ENCODE results near the gene TMEM63B. TPM values are rescaled to one million over a fixed set of nuclear protein-coding genes. Genes with fewer than 3 reads are reported as not detected.

The TMEM63B gene
- total RNA-seq, 1 donor from 2014 or later = 33.4 TPM

DNA sequence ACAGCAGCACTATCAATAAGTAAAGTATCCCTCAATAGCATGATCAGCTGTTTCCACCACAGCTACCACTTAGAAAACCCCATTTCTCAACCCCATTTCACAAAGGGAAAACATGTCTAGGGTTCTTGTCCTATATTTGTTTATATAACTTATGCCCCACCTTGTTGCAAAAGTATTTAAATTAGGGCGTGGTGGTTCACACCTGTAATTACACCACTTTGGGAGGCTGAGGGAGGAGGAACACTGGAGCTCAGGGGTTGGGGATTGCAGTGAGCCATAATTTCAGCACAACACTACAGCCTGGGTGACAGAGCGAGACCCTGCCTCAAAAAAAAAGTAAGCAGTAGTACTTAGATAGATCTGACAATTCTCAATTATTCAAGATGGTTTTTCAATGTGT lies 3.8 kb upstream of the TMEM63B start:
- H3K4me3 Mint-ChIP-seq (ENCODE audit: unreplicated experiment) = no peak overlapping the region
- peaks cover 42% of the 10 kb centered on the region for H3K4me1 Mint-ChIP-seq (ENCODE audit: unreplicated experiment)
- no peak overlapping the region for H3K27ac Mint-ChIP-seq (ENCODE audit: unreplicated experiment)

DNA sequence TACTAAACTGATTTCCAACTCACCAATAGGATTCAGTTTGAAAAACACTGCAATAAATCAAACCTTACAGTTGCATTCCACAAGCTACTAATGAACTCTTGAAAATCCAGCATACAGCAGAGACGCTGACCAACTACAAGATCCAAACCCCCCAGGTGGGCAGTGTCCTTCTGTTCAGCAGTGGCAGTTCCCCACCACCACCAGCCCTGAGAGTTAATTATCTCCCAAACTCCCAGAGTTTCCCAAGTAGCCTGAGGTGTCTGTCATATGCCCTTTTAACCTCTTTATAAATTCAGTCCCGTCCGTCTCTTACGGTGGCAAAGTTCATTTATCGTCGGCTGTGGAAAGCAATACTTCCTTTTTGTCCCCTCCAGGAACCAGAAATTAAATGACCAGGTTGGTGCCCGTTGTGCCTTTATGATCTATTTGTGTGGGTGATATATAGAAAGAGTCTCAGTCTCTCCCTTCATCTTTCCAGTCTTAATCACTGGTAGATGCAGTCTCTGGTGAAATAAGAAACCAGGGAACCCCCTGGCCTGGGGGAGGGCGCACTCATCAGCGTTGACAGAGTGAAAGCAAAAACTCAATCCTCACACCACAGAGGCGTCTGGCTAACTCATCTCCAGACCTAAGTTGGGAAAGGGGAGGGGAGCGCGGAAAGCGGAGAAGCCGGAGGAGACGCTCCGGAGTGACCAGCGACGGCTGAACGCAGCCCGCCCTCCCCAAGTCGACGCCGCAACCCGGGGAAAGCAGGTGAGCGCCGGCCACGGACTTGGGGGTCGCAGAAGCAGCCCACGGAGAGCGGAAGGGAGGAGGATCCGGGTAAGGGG lies 819 bp upstream of the TMEM63B start:
- no peaks in the 10 kb centered on the region for H3K9me3 Mint-ChIP-seq (ENCODE audit: unreplicated experiment)
- no peaks in the 10 kb centered on the region for H3K36me3 Mint-ChIP-seq (ENCODE audit: low read depth, unreplicated experiment)
- H3K27ac Mint-ChIP-seq (ENCODE audit: unreplicated experiment) = peak overlapping the region; percentile 78
- H3K27me3 Mint-ChIP-seq (ENCODE audit: unreplicated experiment) = peaks cover 6% of the 10 kb centered on the region
- TF ChIP-seq, protein P1, sequence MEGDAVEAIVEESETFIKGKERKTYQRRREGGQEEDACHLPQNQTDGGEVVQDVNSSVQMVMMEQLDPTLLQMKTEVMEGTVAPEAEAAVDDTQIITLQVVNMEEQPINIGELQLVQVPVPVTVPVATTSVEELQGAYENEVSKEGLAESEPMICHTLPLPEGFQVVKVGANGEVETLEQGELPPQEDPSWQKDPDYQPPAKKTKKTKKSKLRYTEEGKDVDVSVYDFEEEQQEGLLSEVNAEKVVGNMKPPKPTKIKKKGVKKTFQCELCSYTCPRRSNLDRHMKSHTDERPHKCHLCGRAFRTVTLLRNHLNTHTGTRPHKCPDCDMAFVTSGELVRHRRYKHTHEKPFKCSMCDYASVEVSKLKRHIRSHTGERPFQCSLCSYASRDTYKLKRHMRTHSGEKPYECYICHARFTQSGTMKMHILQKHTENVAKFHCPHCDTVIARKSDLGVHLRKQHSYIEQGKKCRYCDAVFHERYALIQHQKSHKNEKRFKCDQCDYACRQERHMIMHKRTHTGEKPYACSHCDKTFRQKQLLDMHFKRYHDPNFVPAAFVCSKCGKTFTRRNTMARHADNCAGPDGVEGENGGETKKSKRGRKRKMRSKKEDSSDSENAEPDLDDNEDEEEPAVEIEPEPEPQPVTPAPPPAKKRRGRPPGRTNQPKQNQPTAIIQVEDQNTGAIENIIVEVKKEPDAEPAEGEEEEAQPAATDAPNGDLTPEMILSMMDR (IDR thresholded peaks at IDR 0.05; ENCODE audit: unreplicated experiment) = no peak
- peak; percentile 52 for DNase-seq (ENCODE audit: low spot score)
- H3K4me3 Mint-ChIP-seq (ENCODE audit: unreplicated experiment) = peak overlapping the region; percentile 97
- peaks cover 37% of the 10 kb centered on the region for H3K4me1 Mint-ChIP-seq (ENCODE audit: unreplicated experiment)

More for the DNA sequence above, 3.8 kb upstream of the TMEM63B start:
- Mint-ChIP-seq H3K36me3 (ENCODE audit: low read depth, unreplicated experiment) (no peaks in the 10 kb centered on the region), H3K9me3 (ENCODE audit: unreplicated experiment) (no peaks in the 10 kb centered on the region), H3K27me3 (ENCODE audit: unreplicated experiment) (peaks cover 8% of the 10 kb centered on the region)
- TF ChIP-seq, protein P1 (IDR thresholded peaks at IDR 0.05; ENCODE audit: unreplicated experiment) = no peak
- DNase-seq (ENCODE audit: low spot score) = no peak

DNA sequence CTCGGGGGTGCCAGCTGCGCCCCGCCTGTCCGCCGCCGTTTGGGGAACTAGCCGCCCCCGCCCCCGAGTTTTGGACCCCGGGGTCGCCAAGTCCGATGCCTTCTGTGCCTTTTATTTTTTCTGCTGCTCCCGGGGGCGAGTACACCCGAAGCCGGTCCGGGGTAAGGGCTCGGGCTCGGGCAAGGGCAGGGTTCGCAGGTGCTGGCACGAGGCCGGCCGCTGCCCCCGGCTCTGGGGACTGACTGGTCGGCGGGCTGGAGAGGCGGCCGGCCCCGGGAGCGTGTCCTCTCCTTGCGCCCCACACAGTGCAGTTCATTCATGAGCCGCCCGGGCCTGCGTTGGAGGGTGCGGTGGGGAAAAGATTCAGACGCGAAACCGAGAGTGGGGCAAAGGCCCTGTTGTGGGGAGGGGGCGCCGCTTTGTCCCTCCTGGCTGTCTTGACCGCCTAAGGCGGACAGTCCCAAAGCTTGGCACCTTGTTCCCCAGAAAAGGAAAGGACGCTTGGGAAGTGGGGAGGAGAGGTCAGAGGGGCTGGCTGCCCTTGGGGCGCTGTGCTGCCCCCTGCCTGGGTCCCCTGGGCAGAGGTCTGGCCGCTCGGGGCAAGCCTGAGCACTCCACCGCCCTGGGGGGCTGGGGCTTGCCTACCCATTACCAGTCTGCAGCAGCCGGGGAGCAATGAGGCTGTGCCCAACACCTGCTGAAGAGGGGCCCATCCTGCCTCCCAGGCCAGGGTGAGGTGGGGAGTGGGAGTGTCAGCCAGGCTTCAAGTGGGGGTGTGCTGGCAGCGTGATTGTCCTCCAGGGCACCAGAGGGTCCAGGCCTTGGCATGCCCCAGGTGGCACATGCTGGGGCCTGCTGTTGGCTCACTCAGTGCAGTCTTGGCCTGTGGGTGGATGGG lies 915 bp downstream of the TMEM63B start:
- Mint-ChIP-seq H3K27ac (ENCODE audit: unreplicated experiment) (no peak overlapping the region), H3K4me1 (ENCODE audit: unreplicated experiment) (peaks cover 25% of the 10 kb centered on the region), H3K9me3 (ENCODE audit: unreplicated experiment) (no peaks in the 10 kb centered on the region), H3K36me3 (ENCODE audit: low read depth, unreplicated experiment) (no peaks in the 10 kb centered on the region), H3K27me3 (ENCODE audit: unreplicated experiment) (peaks cover 12% of the 10 kb centered on the region), H3K4me3 (ENCODE audit: unreplicated experiment) (peak overlapping the region; percentile 85)
- peak; percentile 57 for DNase-seq (ENCODE audit: low spot score)
- TF ChIP-seq, protein P1 (IDR thresholded peaks at IDR 0.05; ENCODE audit: unreplicated experiment) = no peak

DNA sequence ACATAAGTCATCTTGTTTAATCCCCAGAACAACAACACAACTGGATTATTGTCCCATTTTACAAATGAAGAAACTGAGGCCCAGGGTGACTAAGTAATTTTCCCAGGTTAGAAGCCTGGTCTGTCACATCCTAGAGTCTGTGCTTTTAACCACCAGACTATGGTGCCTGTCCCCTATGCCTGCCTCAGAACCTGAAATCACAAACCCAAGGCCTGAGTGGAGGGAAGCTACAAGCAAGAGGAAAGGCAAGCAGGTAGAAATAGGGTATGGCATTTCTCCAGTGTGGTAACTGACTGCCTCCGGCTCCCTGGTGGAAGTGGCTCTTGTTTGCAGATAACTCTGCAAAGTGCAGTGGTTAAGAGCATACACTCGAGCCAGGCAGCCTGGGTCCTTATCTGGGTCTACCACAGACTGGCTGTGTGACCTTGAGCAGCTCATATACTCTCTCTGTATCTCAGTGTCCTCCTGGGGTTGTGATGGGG lies 2.5 kb downstream of the TMEM63B start:
- DNase-seq (ENCODE audit: low spot score) = no peak
- no peak overlapping the region for H3K27ac Mint-ChIP-seq (ENCODE audit: unreplicated experiment)
- TF ChIP-seq, protein P1 (IDR thresholded peaks at IDR 0.05; ENCODE audit: unreplicated experiment) = no peak
- H3K4me3 Mint-ChIP-seq (ENCODE audit: unreplicated experiment) = peak overlapping the region; percentile 42
- H3K9me3 Mint-ChIP-seq (ENCODE audit: unreplicated experiment) = no peaks in the 10 kb centered on the region
- H3K27me3 Mint-ChIP-seq (ENCODE audit: unreplicated experiment) = peaks cover 15% of the 10 kb centered on the region
- H3K4me1 Mint-ChIP-seq (ENCODE audit: unreplicated experiment) = peaks cover 16% of the 10 kb centered on the region
- peaks cover under 1% of the 10 kb centered on the region for H3K36me3 Mint-ChIP-seq (ENCODE audit: low read depth, unreplicated experiment)
